Inferior parietal cortex (tissue), 1 donor: ENCODE measurements around the gene POT1.

Experiments
- DNase-seq: peaks from one replicate; pipeline ENCODE4 v3.0.0-alpha.2; 2016; ENCODE audit errors: extremely low spot score

The POT1 gene

GRCh38 chr7:124912972-124913371, 16.7 kb downstream of the POT1 start:
- DNase-seq, result no peak

- no peak for DNase-seq
These were observed 19.8 kb downstream of the POT1 start for GRCh38 chr7:124909808-124910207.

- DNase-seq, result no peak
These were observed 21.4 kb downstream of the POT1 start for GRCh38 chr7:124908259-124908658.

GRCh38 chr7:124907490-124907889, 22.1 kb downstream of the POT1 start:
- DNase-seq, result no peak

GRCh38 chr7:124898531-124898930, 31.1 kb downstream of the POT1 start:
- no peak for DNase-seq

GRCh38 chr7:124896001-124896400, 33.6 kb downstream of the POT1 start:
- no peak for DNase-seq

- DNase-seq, result no peak
These were observed 36.3 kb downstream of the POT1 start for GRCh38 chr7:124893140-124893827.

- no peak for DNase-seq
These were observed 42.4 kb downstream of the POT1 start for GRCh38 chr7:124887247-124887646.

- DNase-seq, result no peak
These were observed 47.6 kb downstream of the POT1 start for GRCh38 chr7:124881981-124882380.

GRCh38 chr7:124879771-124880170, 49.9 kb downstream of the POT1 start:
- no peak for DNase-seq

- DNase-seq, result no peak
These were observed 50.5 kb downstream of the POT1 start for GRCh38 chr7:124879103-124879502.

GRCh38 chr7:124874644-124875163, 54.9 kb downstream of the POT1 start:
- DNase-seq, result no peak

GRCh38 chr7:124857672-124858235, 71.9 kb downstream of the POT1 start:
- no peak for DNase-seq

- DNase-seq, result peak; percentile 76
These were observed 73.2 kb downstream of the POT1 start for GRCh38 chr7:124856299-124856888.

GRCh38 chr7:124843336-124843735, 86.3 kb downstream of the POT1 start:
- no peak for DNase-seq

GRCh38 chr7:124840435-124840834, 89.2 kb downstream of the POT1 start:
- peak; percentile 38 for DNase-seq

GRCh38 chr7:124839687-124840086, 89.9 kb downstream of the POT1 start:
- no peak for DNase-seq

GRCh38 chr7:124836173-124836572, 93.5 kb downstream of the POT1 start:
- DNase-seq, result no peak

GRCh38 chr7:124818807-124819206, 110.8 kb downstream of the POT1 start:
- no peak for DNase-seq

GRCh38 chr7:124813994-124814798, 115.4 kb downstream of the POT1 start:
- DNase-seq, result no peak

GRCh38 chr7:124812764-124813163, 116.9 kb downstream of the POT1 start:
- no peak for DNase-seq

GRCh38 chr7:124811341-124811740, 118.3 kb downstream of the POT1 start:
- DNase-seq, result no peak
